ENCODE results near the gene KCNQ1. TPM values are rescaled to one million over a fixed set of nuclear protein-coding genes. Genes with fewer than 3 reads are reported as not detected.

KCNQ1 gene
- total and polyA plus RNA-seq, 2 donors (not counting 3 experiments of a cell fraction or from before 2014, with no cell fraction given): 0.07 to 0.09 TPM

DNA sequence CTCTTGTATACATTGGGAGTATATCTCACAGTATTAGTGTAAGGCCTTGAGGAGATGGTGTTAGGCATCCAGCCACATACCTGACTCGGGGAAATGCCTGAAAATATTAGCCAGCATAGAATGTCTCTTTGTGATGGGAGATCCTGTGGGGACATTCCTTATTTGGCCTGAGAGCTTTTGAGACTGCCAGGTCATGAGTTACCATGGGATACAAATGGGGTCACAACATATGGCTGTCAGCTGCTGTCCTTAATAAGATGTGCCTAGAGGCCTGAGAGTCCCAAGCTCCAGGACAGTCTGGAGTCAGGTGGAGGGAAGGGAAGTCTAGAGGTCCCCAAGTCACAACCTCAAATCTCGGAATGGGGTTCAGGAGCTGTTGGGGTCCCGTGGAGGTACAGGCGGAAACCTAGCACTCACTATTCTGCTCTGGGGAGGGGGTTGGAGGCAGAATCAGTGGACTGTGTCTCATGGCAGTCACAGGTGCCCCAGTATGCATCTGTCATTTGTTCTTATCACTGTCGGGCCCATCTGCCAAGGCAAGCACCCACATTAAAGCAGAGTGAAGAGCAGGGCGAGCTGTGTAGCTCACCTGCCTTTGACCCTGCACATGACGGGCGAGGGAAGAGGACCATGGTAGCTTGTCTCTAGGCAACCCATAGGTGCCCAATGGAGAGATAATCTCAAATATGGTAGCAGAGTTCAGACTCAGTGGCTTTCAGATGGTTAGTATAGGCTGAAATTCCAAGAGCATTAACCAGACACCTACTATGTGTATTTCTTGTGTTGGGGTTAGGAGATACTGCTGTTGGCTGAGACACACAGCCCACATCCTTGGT lies 225.0 kb downstream of the KCNQ1 start:
- Histone ChIP-seq H3K27ac (ENCODE audit: insufficient read depth, low read depth, low read length) (no peak overlapping the region), H2AFZ (ENCODE audit: low read depth, low read length) (no peak overlapping the region), H3K79me2 (ENCODE audit: control insufficient read depth, insufficient read depth, low read length) (no peaks in the 10 kb centered on the region), H3K36me3 (ENCODE audit: control insufficient read depth in 2 of 2, extremely low read depth in 1 of 2, insufficient read depth in 2 of 2, low read length in 2 of 2) (no peaks in the 10 kb centered on the region), H3K27me3 (ENCODE audit: control insufficient read depth in 2 of 2, insufficient read depth in 2 of 2, low read length in 2 of 2) (no peaks in the 10 kb centered on the region), H3K9ac (replicated peaks; ENCODE audit: extremely low read depth, insufficient read depth, low read length) (no peak overlapping the region), H3K4me2 (ENCODE audit: insufficient read depth, low read length) (no peak overlapping the region), H3K9me3 (replicated peaks; ENCODE audit: control insufficient read depth, insufficient read depth, low read length) (no peaks in the 10 kb centered on the region), H3K4me3 (replicated peaks in 1 of 3; ENCODE audit: insufficient read depth in 1 of 3, low read depth in 1 of 3, low read length in 3 of 3) (no peak overlapping the region), H3K9me1 (replicated peaks; ENCODE audit: control insufficient read depth, extremely low read depth, insufficient read depth, low read length) (no peaks in the 10 kb centered on the region), H3K4me1 (ENCODE audit: control insufficient read depth, extremely low read depth, insufficient read depth, low read length) (no peaks in the 10 kb centered on the region), H4K20me1 (replicated peaks; ENCODE audit: control insufficient read depth, extremely low read depth, insufficient read depth, low read length) (no peaks in the 10 kb centered on the region)
- TF ChIP-seq FOS (IDR thresholded peaks at IDR 0.05; ENCODE audit: borderline replicate concordance, insufficient read depth, low read length) (no peak), MYC (IDR thresholded peaks at IDR 0.05; ENCODE audit: low read depth, low read length) (no peak), JUN (IDR thresholded peaks at IDR 0.05; ENCODE audit: borderline replicate concordance, insufficient read depth, insufficient read length, low read depth) (no peak)
- TF ChIP-seq, protein P1, sequence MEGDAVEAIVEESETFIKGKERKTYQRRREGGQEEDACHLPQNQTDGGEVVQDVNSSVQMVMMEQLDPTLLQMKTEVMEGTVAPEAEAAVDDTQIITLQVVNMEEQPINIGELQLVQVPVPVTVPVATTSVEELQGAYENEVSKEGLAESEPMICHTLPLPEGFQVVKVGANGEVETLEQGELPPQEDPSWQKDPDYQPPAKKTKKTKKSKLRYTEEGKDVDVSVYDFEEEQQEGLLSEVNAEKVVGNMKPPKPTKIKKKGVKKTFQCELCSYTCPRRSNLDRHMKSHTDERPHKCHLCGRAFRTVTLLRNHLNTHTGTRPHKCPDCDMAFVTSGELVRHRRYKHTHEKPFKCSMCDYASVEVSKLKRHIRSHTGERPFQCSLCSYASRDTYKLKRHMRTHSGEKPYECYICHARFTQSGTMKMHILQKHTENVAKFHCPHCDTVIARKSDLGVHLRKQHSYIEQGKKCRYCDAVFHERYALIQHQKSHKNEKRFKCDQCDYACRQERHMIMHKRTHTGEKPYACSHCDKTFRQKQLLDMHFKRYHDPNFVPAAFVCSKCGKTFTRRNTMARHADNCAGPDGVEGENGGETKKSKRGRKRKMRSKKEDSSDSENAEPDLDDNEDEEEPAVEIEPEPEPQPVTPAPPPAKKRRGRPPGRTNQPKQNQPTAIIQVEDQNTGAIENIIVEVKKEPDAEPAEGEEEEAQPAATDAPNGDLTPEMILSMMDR (IDR thresholded peaks at IDR 0.05; ENCODE audit: extremely low read depth in 1 of 2, insufficient read depth in 1 of 2, low read depth in 1 of 2, low read length in 2 of 2): no peak
- ChIA-PET CTCF (no interaction called here), POLR2A (no interaction called here)
- BruUV-seq (replicated peaks): no TSS peak
- DNase-seq (ENCODE audit: low read depth, low spot score): no peak
- no peak for FAIRE-seq
- dilution Hi-C loops (cut with MboI; ENCODE audit: extremely low pct_ligation_motif_present, low sequenced_read_pairs): no loop called here
- intact Hi-C loops (cut with micrococcal nuclease): no loop called here
